Measurements from ENCODE around the gene PDLIM4. TPM values are rescaled to one million over a fixed set of nuclear protein-coding genes. Genes with fewer than 3 reads are reported as not detected.

PDLIM4 gene
- total and polyA plus RNA-seq, 2 experiments from 2014 or later: 25.2 to 31.8 TPM

- Histone ChIP-seq H2AFZ (no peak overlapping the region), H3K4me1 (ENCODE audit: insufficient read depth) (0 out of 2 replicates have a peak, but pooled peaks cover 6% of the 10 kb centered on the region), H3K27me3 (ENCODE audit: insufficient read depth) (no peaks in the 10 kb centered on the region), H3K9me2 (ENCODE audit: insufficient read depth) (0 out of 2 replicates have a peak, but pooled peaks cover 4% of the 10 kb centered on the region), H3K79me2 (replicated peaks; ENCODE audit: insufficient read depth) (no peaks in the 10 kb centered on the region), H4K20me1 (replicated peaks; ENCODE audit: insufficient read depth) (no peaks in the 10 kb centered on the region), H3K4me3 (no peak overlapping the region), H3K27ac (ENCODE audit: low read depth) (no peak overlapping the region), H3K36me3 (ENCODE audit: insufficient read depth) (no peaks in the 10 kb centered on the region), H3K4me2 (no peak overlapping the region), H3F3A (replicated peaks; ENCODE audit: low read depth) (no peaks in the 10 kb centered on the region)
- H3K4me3 Mint-ChIP-seq: no peak overlapping the region
- ATAC-seq (no peak), DNase-seq (ENCODE audit: low spot score) (no peak)
- H3K27ac Mint-ChIP-seq: no peak overlapping the region
- TF ChIP-seq EZH2 (IDR thresholded peaks at IDR 0.05; ENCODE audit: low read depth, unreplicated experiment) (no peak), CREB1 (CRISPR knock-in tag; IDR thresholded peaks at IDR 0.05; ENCODE audit: low read depth) (no peak), EZH2phosphoT487 (IDR thresholded peaks at IDR 0.05; ENCODE audit: unreplicated experiment) (no peak), REST (IDR thresholded peaks at IDR 0.05; ENCODE audit: unreplicated experiment) (no peak), JUNB (IDR thresholded peaks at IDR 0.05; ENCODE audit: unreplicated experiment) (no peak)
- TF ChIP-seq, protein P1, sequence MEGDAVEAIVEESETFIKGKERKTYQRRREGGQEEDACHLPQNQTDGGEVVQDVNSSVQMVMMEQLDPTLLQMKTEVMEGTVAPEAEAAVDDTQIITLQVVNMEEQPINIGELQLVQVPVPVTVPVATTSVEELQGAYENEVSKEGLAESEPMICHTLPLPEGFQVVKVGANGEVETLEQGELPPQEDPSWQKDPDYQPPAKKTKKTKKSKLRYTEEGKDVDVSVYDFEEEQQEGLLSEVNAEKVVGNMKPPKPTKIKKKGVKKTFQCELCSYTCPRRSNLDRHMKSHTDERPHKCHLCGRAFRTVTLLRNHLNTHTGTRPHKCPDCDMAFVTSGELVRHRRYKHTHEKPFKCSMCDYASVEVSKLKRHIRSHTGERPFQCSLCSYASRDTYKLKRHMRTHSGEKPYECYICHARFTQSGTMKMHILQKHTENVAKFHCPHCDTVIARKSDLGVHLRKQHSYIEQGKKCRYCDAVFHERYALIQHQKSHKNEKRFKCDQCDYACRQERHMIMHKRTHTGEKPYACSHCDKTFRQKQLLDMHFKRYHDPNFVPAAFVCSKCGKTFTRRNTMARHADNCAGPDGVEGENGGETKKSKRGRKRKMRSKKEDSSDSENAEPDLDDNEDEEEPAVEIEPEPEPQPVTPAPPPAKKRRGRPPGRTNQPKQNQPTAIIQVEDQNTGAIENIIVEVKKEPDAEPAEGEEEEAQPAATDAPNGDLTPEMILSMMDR (conservative IDR thresholded peaks at IDR 0.05; ENCODE audit: low read depth in 2 of 2): peak in 1 of 2 experiments; percentile 31; a peak in 2 of 4 replicates
- H3K27me3 Mint-ChIP-seq (ENCODE audit: insufficient read depth, low read depth, poor library complexity): no peaks in the 10 kb centered on the region
- H3K36me3 Mint-ChIP-seq (ENCODE audit: low read depth): no peaks in the 10 kb centered on the region; the same call in 2 of the 3 replicates
- no peaks in the 10 kb centered on the region for H3K9me3 Mint-ChIP-seq
- peaks cover 8% of the 10 kb centered on the region for H3K4me1 Mint-ChIP-seq
Measured at GRCh38 chr5:132281856-132282614, 24.5 kb downstream of the PDLIM4 start.

DNA sequence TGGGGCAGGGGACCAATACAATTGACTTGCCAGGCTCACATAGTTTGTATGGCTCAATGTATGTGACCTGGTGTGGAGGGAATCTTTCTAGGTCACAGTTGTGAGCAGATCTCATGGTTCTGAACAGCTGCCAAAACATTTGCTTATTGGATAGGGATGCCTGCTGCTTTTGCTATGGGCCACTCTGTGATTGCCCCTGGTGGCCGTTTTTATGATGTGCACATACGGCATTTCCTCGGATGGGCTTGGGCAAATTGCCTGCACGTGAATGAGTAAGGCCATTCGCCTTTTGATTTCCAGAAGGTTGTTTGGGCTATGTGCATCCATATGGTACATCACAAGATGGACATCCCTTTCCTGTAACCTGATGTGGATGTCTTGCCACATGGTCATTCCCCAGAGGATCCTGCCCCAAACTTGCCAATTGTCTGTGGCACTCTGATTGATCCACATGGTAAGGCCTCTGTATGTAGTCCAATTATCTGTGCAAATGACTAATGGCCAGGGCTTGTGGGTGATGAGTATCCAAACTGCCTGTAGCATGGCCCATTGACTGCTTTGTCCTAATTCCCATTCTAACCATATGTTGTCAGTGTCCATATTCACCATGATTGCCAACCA is 26.0 kb downstream of the PDLIM4 start:
- Mint-ChIP-seq H3K4me3 (no peak overlapping the region), H3K27me3 (ENCODE audit: insufficient read depth, low read depth, poor library complexity) (no peaks in the 10 kb centered on the region), H3K4me1 (peaks cover 3% of the 10 kb centered on the region), H3K27ac (no peak overlapping the region), H3K9me3 (no peaks in the 10 kb centered on the region), H3K36me3 (ENCODE audit: low read depth) (no peaks in the 10 kb centered on the region; the same call in 2 of the 3 replicates)
- Histone ChIP-seq H3F3A (replicated peaks; ENCODE audit: low read depth) (no peaks in the 10 kb centered on the region), H4K20me1 (replicated peaks; ENCODE audit: insufficient read depth) (no peaks in the 10 kb centered on the region), H2AFZ (no peak overlapping the region), H3K4me3 (no peak overlapping the region), H3K27me3 (ENCODE audit: insufficient read depth) (no peaks in the 10 kb centered on the region), H3K79me2 (replicated peaks; ENCODE audit: insufficient read depth) (no peaks in the 10 kb centered on the region), H3K36me3 (ENCODE audit: insufficient read depth) (no peaks in the 10 kb centered on the region), H3K4me1 (ENCODE audit: insufficient read depth) (no peaks in the 10 kb centered on the region), H3K4me2 (no peak overlapping the region), H3K27ac (ENCODE audit: low read depth) (no peak overlapping the region), H3K9me2 (ENCODE audit: insufficient read depth) (0 out of 2 replicates have a peak, but pooled peaks cover 4% of the 10 kb centered on the region)
- peak; percentile 76 for ATAC-seq
- peak; percentile 70 for DNase-seq (ENCODE audit: low spot score)
- no peak for TF ChIP-seq EZH2 (IDR thresholded peaks at IDR 0.05; ENCODE audit: low read depth, unreplicated experiment)
- no peak for TF ChIP-seq ETS1 (IDR thresholded peaks at IDR 0.05)
- TF ChIP-seq, protein P1 (conservative IDR thresholded peaks at IDR 0.05; ENCODE audit: low read depth in 2 of 2): peak; percentile 63

Measured in GM23338 (cell line).